H1 (cell line): Measurements from ENCODE around the gene GPATCH2L. TPM values are rescaled to one million over a fixed set of nuclear protein-coding genes. Genes with fewer than 3 reads are reported as not detected.

Experiments
- RAD21 ChIP-seq, 2 experiments: IDR thresholded peaks in 1 of 2; conservative IDR thresholded peaks in 1 of 2; 2 replicates each; pipeline ENCODE4 v1.6.1; 2011; ENCODE audit warnings: low read depth in 2 of 2, low read length in 2 of 2, improper control_type of control experiment in 1 of 2, inconsistent platforms in 1 of 2, mild to moderate bottlenecking in 1 of 2, moderate library complexity in 1 of 2
- polyA plus RNA-seq, 7 experiments: library from polyadenylated mRNA; depleted of rRNA in 3 of 7; stranded (reverse) in 5 of 7; unstranded in 2 of 7; fragments of >200 nt in 5 of 7; fragments of 200-250 nt in 2 of 7; gene quantifications; 1 replicate in 5 of 7; 2 replicates in 1 of 7; 4 replicates in 1 of 7; pipeline versions ENCODE4 v1.2.1 to v1.2.3, GENCODE V29; 2011 to 2013; ENCODE audit warnings: missing spikeins in 2 of 7, mixed read lengths in 2 of 7
- total RNA-seq: library from RNA; stranded (reverse); fragmentation: NEBNext Ultra II Directional; extraction: Animal tissue kit (Norgen Biotek cat#: 25700); gene quantifications from 2 replicates; pipeline ENCODE4 v1.2.1, GENCODE V29; 2021

GPATCH2L gene
- total and polyA plus RNA-seq, 2 of the 8 experiments (the other 6 are each of a cell fraction or from before 2014, with no cell fraction given): 26.0 to 54.9 TPM

GRCh38 chr14:76149196-76149595, 2.5 kb upstream of the GPATCH2L start (continued):
- TF ChIP-seq RAD21 (IDR thresholded peaks at IDR 0.05 in 1 of 2, conservative IDR thresholded peaks at IDR 0.05 in 1 of 2; ENCODE audit: low read depth in 2 of 2, low read length in 2 of 2): no peak
